ENCODE measurements around the gene RGS9. TPM values are rescaled to one million over a fixed set of nuclear protein-coding genes. Genes with fewer than 3 reads are reported as not detected.

The RGS9 gene
- total RNA-seq, 1 experiment from 2014 or later = 6.3 TPM

- ChIA-PET CTCF (interaction anchor here (1.1 kb wide), 1 partner anchor 936 kb away, joined by 3 read pairs; no protein-coding TSS in a partner anchor), POLR2A (no interaction called here)
- Histone ChIP-seq H3K4me3 (ENCODE audit: low read depth, low read length) (no peak overlapping the region), H3K36me3 (ENCODE audit: control insufficient read depth, insufficient read depth, low read length) (no peaks in the 10 kb centered on the region), H3K4me1 (peaks cover 15% of the 10 kb centered on the region), H3K9me3 (no peaks in the 10 kb centered on the region), H3K27me3 (replicated peaks; ENCODE audit: control insufficient read depth, insufficient read depth, low read length) (no peaks in the 10 kb centered on the region)
- Mint-ChIP-seq H3K4me3 (ENCODE audit: unreplicated experiment) (no peak overlapping the region), H3K4me1 (ENCODE audit: low read depth, unreplicated experiment) (peaks cover 27% of the 10 kb centered on the region), H3K27ac (ENCODE audit: unreplicated experiment) (peak overlapping the region; percentile 60), H3K27me3 (ENCODE audit: insufficient read depth, unreplicated experiment) (no peaks in the 10 kb centered on the region), H3K9me3 (ENCODE audit: unreplicated experiment) (peaks cover 8% of the 10 kb centered on the region), H3K36me3 (ENCODE audit: insufficient read depth, unreplicated experiment) (no peaks in the 10 kb centered on the region)
- intact Hi-C loops (cut with micrococcal nuclease; ENCODE audit: unreplicated experiment) = no loop called here
- no peak for DNase-seq
- TF ChIP-seq CTCF (IDR thresholded peaks at IDR 0.05; ENCODE audit: insufficient read depth in 1 of 2, low read depth in 1 of 2, low read length in 1 of 2, severe bottlenecking in 1 of 2, unreplicated experiment in 1 of 2) = no peak
- BruUV-seq (replicated peaks) = no TSS peak
These were observed 92.4 kb downstream of the RGS9 start for GRCh38 chr17:65229621-65229995.

- ChIA-PET CTCF (no interaction called here), POLR2A (no interaction called here)
- Mint-ChIP-seq H3K4me3 (ENCODE audit: unreplicated experiment) (no peak overlapping the region), H3K27ac (ENCODE audit: unreplicated experiment) (peak overlapping the region; percentile 60), H3K4me1 (ENCODE audit: low read depth, unreplicated experiment) (peaks cover 27% of the 10 kb centered on the region), H3K27me3 (ENCODE audit: insufficient read depth, unreplicated experiment) (no peaks in the 10 kb centered on the region), H3K36me3 (ENCODE audit: insufficient read depth, unreplicated experiment) (no peaks in the 10 kb centered on the region), H3K9me3 (ENCODE audit: unreplicated experiment) (peaks cover 8% of the 10 kb centered on the region)
- Histone ChIP-seq H3K4me1 (peaks cover 15% of the 10 kb centered on the region), H3K27me3 (replicated peaks; ENCODE audit: control insufficient read depth, insufficient read depth, low read length) (no peaks in the 10 kb centered on the region), H3K36me3 (ENCODE audit: control insufficient read depth, insufficient read depth, low read length) (no peaks in the 10 kb centered on the region), H3K4me3 (ENCODE audit: low read depth, low read length) (no peak overlapping the region), H3K9me3 (no peaks in the 10 kb centered on the region)
- no TSS peak for BruUV-seq (replicated peaks)
- intact Hi-C loops (cut with micrococcal nuclease; ENCODE audit: unreplicated experiment) = loop anchor here (5.0 kb wide), 3 partner anchors 47 to 562 kb away; no protein-coding TSS in a partner anchor
- TF ChIP-seq CTCF (IDR thresholded peaks at IDR 0.05; ENCODE audit: insufficient read depth in 1 of 2, low read depth in 1 of 2, low read length in 1 of 2, severe bottlenecking in 1 of 2, unreplicated experiment in 1 of 2) = no peak
- DNase-seq = no peak
These were observed 92.9 kb downstream of the RGS9 start for GRCh38 chr17:65230040-65230439.

GRCh38 chr17:65231086-65231485, 93.9 kb downstream of the RGS9 start:
- CTCF ChIA-PET = interaction anchor here (0.6 to 1.7 kb wide), 5 partner anchors 13 to 935 kb away, joined by 3 to 16 read pairs (median 3); no protein-coding TSS in a partner anchor
- POLR2A ChIA-PET = no interaction called here
- Histone ChIP-seq H3K36me3 (ENCODE audit: control insufficient read depth, insufficient read depth, low read length) (no peaks in the 10 kb centered on the region), H3K4me3 (ENCODE audit: low read depth, low read length) (no peak overlapping the region), H3K27me3 (replicated peaks; ENCODE audit: control insufficient read depth, insufficient read depth, low read length) (no peaks in the 10 kb centered on the region), H3K4me1 (peaks cover 15% of the 10 kb centered on the region), H3K9me3 (no peaks in the 10 kb centered on the region)
- Mint-ChIP-seq H3K27me3 (ENCODE audit: insufficient read depth, unreplicated experiment) (no peaks in the 10 kb centered on the region), H3K4me3 (ENCODE audit: unreplicated experiment) (no peak overlapping the region), H3K36me3 (ENCODE audit: insufficient read depth, unreplicated experiment) (no peaks in the 10 kb centered on the region), H3K9me3 (ENCODE audit: unreplicated experiment) (peaks cover 8% of the 10 kb centered on the region), H3K27ac (ENCODE audit: unreplicated experiment) (no peak overlapping the region), H3K4me1 (ENCODE audit: low read depth, unreplicated experiment) (peaks cover 27% of the 10 kb centered on the region)
- DNase-seq = no peak
- intact Hi-C loops (cut with micrococcal nuclease; ENCODE audit: unreplicated experiment) = loop anchor here (1.0 to 5.0 kb wide), 5 partner anchors 46 to 934 kb away; no protein-coding TSS in a partner anchor
- TF ChIP-seq CTCF (IDR thresholded peaks at IDR 0.05; ENCODE audit: insufficient read depth in 1 of 2, low read depth in 1 of 2, low read length in 1 of 2, severe bottlenecking in 1 of 2, unreplicated experiment in 1 of 2) = no peak
- BruUV-seq (replicated peaks) = no TSS peak

Measured in Caco-2 (cell line).